ENCODE data around the gene RAB30. TPM values are rescaled to one million over a fixed set of nuclear protein-coding genes. Genes with fewer than 3 reads are reported as not detected.

The RAB30 gene
- total RNA-seq, 1 experiment from 2014 or later: 15.0 TPM

GRCh38 chr11:83033371-83033770, 38.3 kb downstream of the RAB30 start:
- Histone ChIP-seq H3K4me3 (ENCODE audit: low read depth, low read length, poor library complexity, severe bottlenecking) (no peak overlapping the region), H3K4me1 (ENCODE audit: insufficient read depth, low read length, poor library complexity, severe bottlenecking) (peaks cover 32% of the 10 kb centered on the region), H3K9me3 (ENCODE audit: low read depth, low read length, poor library complexity, severe bottlenecking) (no peaks in the 10 kb centered on the region), H3K36me3 (ENCODE audit: insufficient read depth, low read length, poor library complexity, severe bottlenecking) (no peaks in the 10 kb centered on the region), H3K27me3 (replicated peaks; ENCODE audit: insufficient read depth, low read depth, low read length, poor library complexity) (no peaks in the 10 kb centered on the region), H3K27ac (ENCODE audit: low read depth, low read length, poor library complexity, severe bottlenecking) (no peak overlapping the region)
- BruUV-seq (replicated peaks): no TSS peak
- no peak for DNase-seq (ENCODE audit: low spot score)
- intact Hi-C loops (cut with micrococcal nuclease; ENCODE audit: unreplicated experiment): no loop called here
- TF ChIP-seq EZH2 (IDR thresholded peaks at IDR 0.05; ENCODE audit: borderline replicate concordance, low read depth, low read length, poor library complexity, severe bottlenecking): no peak
- ChIA-PET CTCF (no interaction called here), POLR2A (ENCODE audit: low non-redundant PET) (no interaction called here)

GRCh38 chr11:83031127-83031526, 40.6 kb downstream of the RAB30 start:
- H3K4me3 ChIP-seq (ENCODE audit: low read depth, low read length, poor library complexity, severe bottlenecking): no peak overlapping the region
- intact Hi-C loops (cut with micrococcal nuclease; ENCODE audit: unreplicated experiment): no loop called here
- no peaks in the 10 kb centered on the region for H3K27me3 ChIP-seq (replicated peaks; ENCODE audit: insufficient read depth, low read depth, low read length, poor library complexity)
- BruUV-seq (replicated peaks): no TSS peak
- CTCF ChIA-PET: no interaction called here
- H3K4me1 ChIP-seq (ENCODE audit: insufficient read depth, low read length, poor library complexity, severe bottlenecking): peaks cover 32% of the 10 kb centered on the region
- no peak overlapping the region for H3K27ac ChIP-seq (ENCODE audit: low read depth, low read length, poor library complexity, severe bottlenecking)
- no peak for TF ChIP-seq CTCF (conservative IDR thresholded peaks at IDR 0.05; ENCODE audit: low read depth, low read length)
- no peak for TF ChIP-seq EZH2 (IDR thresholded peaks at IDR 0.05; ENCODE audit: borderline replicate concordance, low read depth, low read length, poor library complexity, severe bottlenecking)
- POLR2A ChIA-PET (ENCODE audit: low non-redundant PET): no interaction called here
- H3K36me3 ChIP-seq (ENCODE audit: insufficient read depth, low read length, poor library complexity, severe bottlenecking): no peaks in the 10 kb centered on the region
- no peak for DNase-seq (ENCODE audit: low spot score)
- H3K9me3 ChIP-seq (ENCODE audit: low read depth, low read length, poor library complexity, severe bottlenecking): no peaks in the 10 kb centered on the region

GRCh38 chr11:83027794-83028193, 43.9 kb downstream of the RAB30 start:
- no peaks in the 10 kb centered on the region for H3K36me3 ChIP-seq (ENCODE audit: insufficient read depth, low read length, poor library complexity, severe bottlenecking)
- H3K4me1 ChIP-seq (ENCODE audit: insufficient read depth, low read length, poor library complexity, severe bottlenecking): peaks cover under 1% of the 10 kb centered on the region
- no peak overlapping the region for H3K4me3 ChIP-seq (ENCODE audit: low read depth, low read length, poor library complexity, severe bottlenecking)
- H3K9me3 ChIP-seq (ENCODE audit: low read depth, low read length, poor library complexity, severe bottlenecking): no peaks in the 10 kb centered on the region
- no TSS peak for BruUV-seq (replicated peaks)
- H3K27ac ChIP-seq (ENCODE audit: low read depth, low read length, poor library complexity, severe bottlenecking): no peak overlapping the region
- H3K27me3 ChIP-seq (replicated peaks; ENCODE audit: insufficient read depth, low read depth, low read length, poor library complexity): no peaks in the 10 kb centered on the region
- DNase-seq (ENCODE audit: low spot score): no peak
- ChIA-PET POLR2A (ENCODE audit: low non-redundant PET) (no interaction called here), CTCF (no interaction called here)
- intact Hi-C loops (cut with micrococcal nuclease; ENCODE audit: unreplicated experiment): no loop called here
- no peak for TF ChIP-seq CTCF (conservative IDR thresholded peaks at IDR 0.05; ENCODE audit: low read depth, low read length)
- TF ChIP-seq EZH2 (IDR thresholded peaks at IDR 0.05; ENCODE audit: borderline replicate concordance, low read depth, low read length, poor library complexity, severe bottlenecking): no peak

GRCh38 chr11:83027289-83027688, 44.4 kb downstream of the RAB30 start:
- intact Hi-C loops (cut with micrococcal nuclease; ENCODE audit: unreplicated experiment): no loop called here
- no peak for TF ChIP-seq CTCF (conservative IDR thresholded peaks at IDR 0.05; ENCODE audit: low read depth, low read length)
- no peak for TF ChIP-seq EZH2 (IDR thresholded peaks at IDR 0.05; ENCODE audit: borderline replicate concordance, low read depth, low read length, poor library complexity, severe bottlenecking)
- Histone ChIP-seq H3K4me1 (ENCODE audit: insufficient read depth, low read length, poor library complexity, severe bottlenecking) (no peaks in the 10 kb centered on the region), H3K27me3 (replicated peaks; ENCODE audit: insufficient read depth, low read depth, low read length, poor library complexity) (no peaks in the 10 kb centered on the region), H3K4me3 (ENCODE audit: low read depth, low read length, poor library complexity, severe bottlenecking) (no peak overlapping the region), H3K36me3 (ENCODE audit: insufficient read depth, low read length, poor library complexity, severe bottlenecking) (no peaks in the 10 kb centered on the region), H3K9me3 (ENCODE audit: low read depth, low read length, poor library complexity, severe bottlenecking) (no peaks in the 10 kb centered on the region), H3K27ac (ENCODE audit: low read depth, low read length, poor library complexity, severe bottlenecking) (no peak overlapping the region)
- CTCF ChIA-PET: no interaction called here
- DNase-seq (ENCODE audit: low spot score): no peak
- POLR2A ChIA-PET (ENCODE audit: low non-redundant PET): no interaction called here
- no TSS peak for BruUV-seq (replicated peaks)

All from A673 (cell line).